Heart right ventricle (tissue), 16 donors: ENCODE results near the gene HELZ. TPM values are rescaled to one million over a fixed set of nuclear protein-coding genes. Genes with fewer than 3 reads are reported as not detected.
"Not testable (repeated sequence)": the region's sequence is repeated elsewhere in the genome, so short reads cannot be mapped to it uniquely, and the experiment has no call there.

ENCODE experiments used
- ATAC-seq, 8 donors: fragments of 200-7000 bp; cut with Tn5 transposase; one replicate each; pipeline ENCODE4 v1.9.1; 2020; ENCODE audit warnings: mild to moderate bottlenecking in 8 of 8, moderate library complexity in 8 of 8, moderate number of reproducible peaks in 1 of 8
- DNase-seq, 2 donors: peaks; one replicate each; pipeline ENCODE4 v3.0.0-alpha.2; 2020
- H3K27ac ChIP-seq, 10 donors: fragments of 200-600 bp; sonication (generic) in 2 of 10; one replicate each; pipeline versions ENCODE4 v1.5.0 to v1.8.0; 2020 to 2022; ENCODE audit warnings: mild to moderate bottlenecking in 3 of 10
- H3K27me3 ChIP-seq, 7 donors: fragments of 200-600 bp; one replicate each; pipeline ENCODE4 v1.8.0; 2021 to 2022; ENCODE audit warnings: mild to moderate bottlenecking in 2 of 7
- H3K36me3 ChIP-seq, 9 donors: fragments of 200-600 bp; sonication (generic) in 1 of 9; one replicate each; pipeline versions ENCODE4 v1.5.0 to v1.8.0; 2020 to 2022; ENCODE audit warnings: mild to moderate bottlenecking in 2 of 9
- H3K4me1 ChIP-seq, 9 donors: fragments of 200-600 bp; sonication (generic) in 1 of 9; one replicate each; pipeline versions ENCODE4 v1.5.0 to v1.8.0; 2020 to 2022; ENCODE audit warnings: mild to moderate bottlenecking in 4 of 9
- H3K4me3 ChIP-seq, 10 donors: fragments of 200-600 bp; sonication (generic) in 2 of 10; one replicate each; pipeline versions ENCODE4 v1.5.0 to v1.8.0; 2020 to 2022; ENCODE audit warnings: mild to moderate bottlenecking in 7 of 10, moderate library complexity in 2 of 10
- H3K9me3 ChIP-seq, 11 donors: fragments of 200-600 bp in 10 of 11; sonication (generic) in 2 of 11; one replicate each; pipeline versions ENCODE4 v1.5.0 to v1.8.0; 2013 to 2022; ENCODE audit warnings: mild to moderate bottlenecking in 2 of 11, control low read depth in 1 of 11, moderate library complexity in 1 of 11
- CTCF ChIP-seq, 9 donors: fragments of 200-600 bp; sonication (generic) in 2 of 9; IDR thresholded peaks; one replicate each; pipeline versions ENCODE4 v1.5.0 to v1.8.0; 2021 to 2022; ENCODE audit warnings: antibody characterized with exemption in 9 of 9, mild to moderate bottlenecking in 5 of 9, moderate library complexity in 1 of 9
- WGBS, 2 donors: extraction: QIAGEN DNeasy Blood & Tissue Kit; methylation state at CpG; one replicate each; pipeline ENCODE4 v1.1.7; 2013; ENCODE audit warnings: inconsistent platforms in 1 of 2; 5-methylcytosine and 5-hydroxymethylcytosine counted together
- intact Hi-C, 10 donors: fragments of 100-400 bp; cut with DNase I; formaldehyde crosslinking; loops; one replicate each; pipeline versions ENCODE4 v1.11.1 to v1.14.2; 2022
- polyA plus RNA-seq, 2 donors: library from polyadenylated mRNA; stranded (reverse); fragments of 200-250 nt; gene quantifications; one replicate each; pipeline ENCODE4 v1.2.3, GENCODE V29; 2013
- total RNA-seq, 10 donors: library from RNA; stranded (reverse); fragmentation: NEBNext Ultra II Directional in 3 of 10; extraction: Animal tissue kit (Norgen Biotek cat#: 25700) in 3 of 10; gene quantifications; one replicate each; pipeline versions ENCODE4 v1.2.1 to v1.2.4, GENCODE V29; 2021 to 2023
- donor health status: Arrhythmogenic right ventricular cardiomyopathy.
- donor health status: ischemic (EF 13 %, LVEDD 7.1; RV severe dilation, severe dysfunction).
- donor health status: healthy with polysubstance abuse.
- donor health status: DM: no; HTN: yes; CAD: no.
- donor health status: DM: no; HTN: no; CAD: no.
- donor health status: ischemic (EF 25% LVEDD 6.9; RV normal size, moderate dysfunction).
- donor health status: ischemic (EF 25% LVEDD 5.7; RV mildly dilated, moderate dysfunction).
- donor health status: healthy.
- donor health status: DM: yes; HTN: yes; CAD: no.
- donor health status: Ischemic cardiomyopathy.
- donor health status: ischemic (EF 35%, LVEDD 5.7; RV mildly dilated, moderate dysfunction).
- donor health status: nonischemic (EF 11% LVEDD 7.7; RV severe dilation, severe dysfunction).
- donor health status: DM: yes; HTN: yes; CAD: no.
- donor health status: PGD.
- donor health status: ischemic (EF 29% LVEDD 5.4; RV normal size, mild dysfunction).
- donor health status: nonischemic (EF 23%, LVEDD 6.1; RV moderate dilation, normal function).

The HELZ gene
- total and polyA plus RNA-seq, 12 donors, result 2.4 to 50.3 (median 40.6) TPM

- ATAC-seq, result no peak
- intact Hi-C loops, result no loop called here
These were observed 29.5 kb upstream of the HELZ start for GRCh38 chr17:67274466-67274865.

GRCh38 chr17:67273900-67274299, 28.9 kb upstream of the HELZ start:
- DNase-seq, result no peak
- no peak for TF ChIP-seq CTCF (IDR thresholded peaks at IDR 0.05)
- Histone ChIP-seq H3K36me3 (no peaks in the 10 kb centered on the region), H3K9me3 (no peaks in the 10 kb centered on the region), H3K4me3 (no peak overlapping the region), H3K27me3 (no peaks in the 10 kb centered on the region), H3K4me1 (peaks cover 0 to 9% (median 0%) of the 10 kb centered on the region in 9 donors), H3K27ac (no peak overlapping the region)
- WGBS, 2 donors, result 93% methylated on average over 2 of the region's 2 CpGs
- no peak for ATAC-seq
- intact Hi-C loops, result no loop called here

More at GRCh38 chr17:67274466-67274865, 29.5 kb upstream of the HELZ start:
- TF ChIP-seq CTCF (IDR thresholded peaks at IDR 0.05), result no peak
- no peak for DNase-seq
- H3K4me3 ChIP-seq, result no peak overlapping the region
- H3K36me3 ChIP-seq, result no peaks in the 10 kb centered on the region
- no peaks in the 10 kb centered on the region for H3K27me3 ChIP-seq
- WGBS, 2 donors, result 83 to 89% methylated on average over 5 of the region's 5 CpGs
- H3K4me1 ChIP-seq, result peaks cover 0 to 9% (median 0%) of the 10 kb centered on the region in 9 donors
- no peaks in the 10 kb centered on the region for H3K9me3 ChIP-seq
- H3K27ac ChIP-seq, result no peak overlapping the region

GRCh38 chr17:67272312-67273047, 27.5 kb upstream of the HELZ start:
- Histone ChIP-seq H3K9me3 (no peaks in the 10 kb centered on the region), H3K27ac (no peak overlapping the region), H3K36me3 (no peaks in the 10 kb centered on the region), H3K4me3 (no peak overlapping the region), H3K4me1 (peaks cover 0 to 9% (median 0%) of the 10 kb centered on the region in 9 donors), H3K27me3 (no peaks in the 10 kb centered on the region)
- DNase-seq (no peak), ATAC-seq (no peak)
- TF ChIP-seq CTCF (IDR thresholded peaks at IDR 0.05), result peak in 1 of 9 donors; percentile 20
- 77 to 81% methylated on average over 13 of the region's 13 CpGs for whole genome bisulfite sequencing, 2 donors
- intact Hi-C loops, result no loop called here

GRCh38 chr17:67271187-67271586, 26.2 kb upstream of the HELZ start:
- H3K27me3 ChIP-seq, H3K4me1 ChIP-seq, DNase-seq, H3K27ac ChIP-seq, H3K4me3 ChIP-seq, ATAC-seq, intact Hi-C loops, H3K9me3 ChIP-seq, H3K36me3 ChIP-seq: not testable (repeated sequence)
- 94 to 95% methylated on average over 2 of the region's 2 CpGs for WGBS, 2 donors

GRCh38 chr17:67270416-67270815, 25.4 kb upstream of the HELZ start:
- Histone ChIP-seq H3K27me3 (no peaks in the 10 kb centered on the region), H3K36me3 (no peaks in the 10 kb centered on the region), H3K4me1 (peaks cover 0 to 9% (median 0%) of the 10 kb centered on the region in 9 donors), H3K4me3 (no peak overlapping the region), H3K9me3 (no peaks in the 10 kb centered on the region), H3K27ac (no peak overlapping the region)
- no peak for TF ChIP-seq CTCF (IDR thresholded peaks at IDR 0.05)
- 78 to 80% methylated on average over 6 of the region's 6 CpGs for WGBS, 2 donors
- intact Hi-C loops, result no loop called here
- DNase-seq (no peak), ATAC-seq (no peak)
